Measurements from ENCODE around the gene GJC2. TPM values are rescaled to one million over a fixed set of nuclear protein-coding genes. Genes with fewer than 3 reads are reported as not detected.

The GJC2 gene
- polyA plus RNA-seq, 1 donor from 2014 or later: 2.3 TPM

DNA sequence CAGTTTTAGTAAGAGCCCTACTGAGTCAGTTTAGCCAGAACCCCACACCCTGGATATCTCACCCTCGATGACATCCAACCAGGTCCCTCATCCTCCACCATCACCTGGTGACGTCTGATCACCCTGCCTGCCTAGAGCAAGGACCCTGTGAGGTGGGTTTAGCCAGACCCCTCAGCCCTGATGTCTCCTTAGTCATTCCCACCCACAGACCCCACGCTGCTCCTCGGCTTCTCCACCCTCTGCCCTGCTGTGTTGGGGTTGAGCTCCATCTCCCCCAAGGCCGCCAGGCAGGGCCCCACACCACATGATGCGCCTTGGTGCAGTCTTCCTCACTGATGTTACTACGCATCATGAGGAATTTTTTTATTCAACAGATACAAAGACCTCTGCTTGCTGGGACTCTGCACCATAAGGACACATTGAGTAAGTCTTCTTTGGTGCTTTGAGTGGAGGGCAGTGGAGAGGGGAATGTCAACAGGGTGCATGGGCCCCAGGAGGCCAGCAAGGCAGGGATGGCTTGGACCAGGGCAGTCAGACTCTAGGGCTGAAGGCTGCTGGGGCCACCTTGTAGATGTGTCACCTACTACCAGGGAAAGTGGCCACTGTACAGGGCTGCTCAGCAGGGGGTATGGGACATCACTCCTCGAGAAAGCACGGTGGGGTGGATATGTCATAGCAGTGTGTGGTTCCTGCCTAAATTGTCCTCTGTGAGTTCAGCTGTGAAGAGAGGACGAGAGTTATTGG is 14.2 kb downstream of the GJC2 start:
- Histone ChIP-seq H3K9me2 (ENCODE audit: insufficient read depth, low read length) (no peaks in the 10 kb centered on the region), H3K9ac (ENCODE audit: low read length) (no peak overlapping the region), H2AFZ (ENCODE audit: low read depth, low read length) (no peak overlapping the region), H3K9me3 (ENCODE audit: low read length) (no peaks in the 10 kb centered on the region), H3K4me2 (ENCODE audit: low read length) (no peak overlapping the region), H3K27me3 (ENCODE audit: insufficient read depth, low read depth, low read length) (no peaks in the 10 kb centered on the region), H3K36me3 (ENCODE audit: insufficient read depth, low read length) (no peaks in the 10 kb centered on the region), H4K20me1 (ENCODE audit: insufficient read depth) (no peaks in the 10 kb centered on the region), H3K27ac (ENCODE audit: low read length) (no peak overlapping the region), H3K4me3 (ENCODE audit: low read length) (no peak overlapping the region), H3F3A (ENCODE audit: insufficient read depth, low read length, poor library complexity, severe bottlenecking) (no peaks in the 10 kb centered on the region), H3K79me2 (replicated peaks; ENCODE audit: insufficient read depth, low read length) (peaks cover 11% of the 10 kb centered on the region)
- no peak for TF ChIP-seq TAF1 (IDR thresholded peaks at IDR 0.05; ENCODE audit: low read depth)
- no peak for TF ChIP-seq CTCF (IDR thresholded peaks at IDR 0.05; ENCODE audit: poor library complexity, severe bottlenecking)
- no peak for TF ChIP-seq EP300 (conservative IDR thresholded peaks at IDR 0.05; ENCODE audit: poor library complexity, severe bottlenecking)
- no peak for TF ChIP-seq EZH2 (IDR thresholded peaks at IDR 0.05; ENCODE audit: borderline replicate concordance, insufficient read depth, low read length, poor library complexity, severe bottlenecking)

- H3F3A ChIP-seq (ENCODE audit: insufficient read depth, low read length, poor library complexity, severe bottlenecking): no peaks in the 10 kb centered on the region
- H3K36me3 ChIP-seq (ENCODE audit: insufficient read depth, low read length): no peaks in the 10 kb centered on the region
- H3K4me2 ChIP-seq (ENCODE audit: low read length): peak overlapping the region; percentile 89
- H4K20me1 ChIP-seq (ENCODE audit: insufficient read depth): no peaks in the 10 kb centered on the region
- H2AFZ ChIP-seq (ENCODE audit: low read depth, low read length): peak overlapping the region; percentile 98
- H3K27me3 ChIP-seq (ENCODE audit: insufficient read depth, low read depth, low read length): no peaks in the 10 kb centered on the region
- H3K9me2 ChIP-seq (ENCODE audit: insufficient read depth, low read length): no peaks in the 10 kb centered on the region
- H3K27ac ChIP-seq (ENCODE audit: low read length): peak overlapping the region; percentile 90
- H3K4me3 ChIP-seq (ENCODE audit: low read length): peak overlapping the region; percentile 83
- no peaks in the 10 kb centered on the region for H3K9me3 ChIP-seq (ENCODE audit: low read length)
- peak overlapping the region; percentile 78 for H3K9ac ChIP-seq (ENCODE audit: low read length)
- TF ChIP-seq CTCF (IDR thresholded peaks at IDR 0.05; ENCODE audit: poor library complexity, severe bottlenecking): no peak
- TF ChIP-seq EZH2 (IDR thresholded peaks at IDR 0.05; ENCODE audit: borderline replicate concordance, insufficient read depth, low read length, poor library complexity, severe bottlenecking): no peak
- no peak for TF ChIP-seq POLR2AphosphoS5 (IDR thresholded peaks at IDR 0.05)
- peaks cover 11% of the 10 kb centered on the region for H3K79me2 ChIP-seq (replicated peaks; ENCODE audit: insufficient read depth, low read length)
Measured at GRCh38 chr1:228164561-228165371, 15.0 kb downstream of the GJC2 start.

All from neural cell (in vitro differentiated cells).